ENCODE measurements around the gene PTPN14.

PTPN14 gene

DNA sequence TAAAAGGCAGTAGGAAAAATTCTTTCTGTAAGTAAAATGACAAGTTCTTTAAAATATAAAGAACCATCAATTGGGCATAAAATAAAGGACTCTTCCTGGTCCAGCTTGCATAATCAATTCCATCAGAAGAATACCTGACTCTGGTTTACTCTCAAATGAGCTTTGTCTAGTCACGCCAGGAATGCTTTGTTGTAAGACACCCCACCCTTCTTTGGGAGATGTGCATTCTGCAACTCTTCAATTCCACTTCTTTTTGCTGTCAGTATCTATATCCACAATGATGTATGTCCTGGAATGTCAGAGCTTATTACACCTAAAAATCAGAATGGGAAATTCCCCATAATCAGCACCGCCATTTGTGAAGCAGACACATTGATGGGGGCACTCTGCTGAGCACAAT is 76.1 kb downstream of the PTPN14 start:
- DNase-seq (ENCODE audit: low read depth): no peak

DNA sequence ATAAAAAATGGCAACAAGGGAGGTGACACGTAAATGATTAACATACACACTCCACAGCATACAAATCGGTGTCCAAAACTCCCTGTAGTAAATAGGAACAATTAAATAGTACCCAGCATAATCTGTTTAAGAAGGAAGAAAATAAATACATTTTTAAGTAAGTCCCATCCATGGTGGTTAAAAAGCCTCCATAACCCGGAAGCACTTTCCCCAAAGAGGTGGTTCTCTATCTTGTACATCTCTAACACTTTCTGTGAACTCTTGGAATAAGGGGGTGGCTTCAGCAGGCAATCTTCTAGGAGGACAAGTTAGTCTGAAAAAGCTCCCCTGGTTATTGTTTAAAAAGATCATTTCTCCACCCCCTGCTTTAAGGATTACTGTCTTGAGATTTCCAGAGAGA is 76.9 kb downstream of the PTPN14 start:
- no peak for DNase-seq (ENCODE audit: low read depth)

DNA sequence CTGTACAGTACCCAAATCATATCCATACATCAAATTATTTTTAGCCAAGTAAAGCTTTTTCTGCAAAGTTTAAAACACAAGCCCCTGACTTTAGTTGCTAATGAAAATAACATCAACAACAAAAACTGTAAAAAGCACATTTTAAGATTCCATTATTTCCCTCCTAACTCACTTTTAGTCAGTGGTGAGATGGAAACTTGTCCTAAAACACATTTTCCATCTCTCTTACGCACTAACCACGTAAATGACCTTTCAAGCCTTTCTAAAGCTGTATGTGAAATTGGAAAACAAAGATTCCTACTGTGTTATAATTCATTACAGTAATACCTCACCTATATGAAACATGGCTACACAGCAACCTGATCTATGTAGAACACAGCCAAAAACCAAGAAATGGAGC is 77.5 kb downstream of the PTPN14 start:
- DNase-seq (ENCODE audit: low read depth): no peak

DNA sequence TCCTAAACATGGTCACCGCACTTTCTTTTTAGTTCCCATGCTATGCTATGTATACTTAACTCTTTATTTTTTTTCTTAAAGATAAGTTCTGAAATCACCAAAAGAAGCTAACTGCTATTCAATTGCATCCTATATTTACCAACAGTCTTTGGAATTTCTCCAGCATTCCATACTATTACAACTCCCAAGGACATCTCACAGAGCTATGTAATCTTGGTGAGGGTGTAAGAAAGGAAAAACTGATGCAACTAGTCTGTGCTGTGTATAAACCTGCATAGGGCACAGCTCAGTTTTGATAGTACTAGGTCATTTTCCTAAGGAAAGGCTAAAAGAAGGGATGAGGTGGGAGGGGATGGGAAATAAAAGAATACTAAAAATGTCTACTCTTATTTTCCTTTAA is 78.0 kb downstream of the PTPN14 start:
- no peak for DNase-seq (ENCODE audit: low read depth)

DNA sequence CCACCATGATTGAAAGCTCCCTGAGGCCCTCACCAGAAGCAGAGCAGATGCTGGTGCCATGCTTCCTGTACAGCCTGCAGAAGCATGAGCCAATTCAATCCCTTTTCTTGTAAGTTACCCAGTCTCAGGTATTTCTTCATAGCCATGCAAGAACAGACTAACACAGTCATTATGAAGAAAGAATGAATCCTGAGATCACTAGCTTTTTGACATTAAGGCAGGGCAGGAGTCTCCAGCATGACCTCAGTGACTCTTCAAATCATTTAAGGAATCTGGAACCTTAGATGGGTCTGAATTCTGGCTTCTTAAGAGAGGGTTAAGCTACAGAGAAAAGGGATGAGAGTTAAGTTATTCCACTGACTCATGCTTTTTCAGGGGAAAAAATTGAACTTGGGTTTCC is 79.0 kb downstream of the PTPN14 start:
- no peak for DNase-seq (ENCODE audit: low read depth)

DNA sequence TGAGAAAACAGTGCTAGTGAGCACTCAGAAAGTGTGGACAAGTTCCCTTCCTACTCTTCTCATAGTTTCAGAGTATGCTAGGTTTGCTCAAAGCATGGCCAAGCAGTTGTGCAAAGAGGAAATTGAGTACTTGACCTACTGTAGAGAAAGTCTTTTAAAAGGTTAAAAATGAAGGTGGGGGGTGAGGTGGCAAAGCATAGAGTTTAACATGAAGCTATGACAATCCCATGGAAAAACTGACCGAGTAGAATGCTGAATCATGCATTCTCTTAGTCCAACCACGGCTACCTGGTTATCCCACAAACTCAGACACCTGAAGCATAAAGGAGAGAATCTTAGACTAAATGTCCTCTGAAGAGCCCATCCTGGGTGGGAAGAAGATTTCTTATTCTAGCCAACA is 79.9 kb downstream of the PTPN14 start:
- DNase-seq (ENCODE audit: low read depth): no peak

DNA sequence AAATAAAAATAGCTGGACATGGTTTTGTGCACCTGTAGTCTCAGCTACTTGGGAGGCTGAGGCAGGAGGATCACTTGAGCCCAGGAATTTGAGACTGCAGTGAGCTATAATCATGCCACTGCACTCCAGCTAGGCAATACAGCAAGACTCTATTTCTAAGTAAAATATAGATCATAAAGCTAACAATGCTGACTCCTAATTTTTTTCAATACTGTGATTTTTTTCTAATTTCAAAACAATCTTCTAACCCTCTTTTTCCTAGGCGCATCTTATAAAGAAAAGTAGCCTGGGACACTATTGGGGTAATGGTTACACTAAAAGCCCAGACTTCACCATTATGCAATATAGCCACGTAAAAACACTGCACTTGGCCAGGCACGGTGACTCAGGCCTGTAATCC is 81.3 kb downstream of the PTPN14 start:
- DNase-seq (ENCODE audit: low read depth): no peak

DNA sequence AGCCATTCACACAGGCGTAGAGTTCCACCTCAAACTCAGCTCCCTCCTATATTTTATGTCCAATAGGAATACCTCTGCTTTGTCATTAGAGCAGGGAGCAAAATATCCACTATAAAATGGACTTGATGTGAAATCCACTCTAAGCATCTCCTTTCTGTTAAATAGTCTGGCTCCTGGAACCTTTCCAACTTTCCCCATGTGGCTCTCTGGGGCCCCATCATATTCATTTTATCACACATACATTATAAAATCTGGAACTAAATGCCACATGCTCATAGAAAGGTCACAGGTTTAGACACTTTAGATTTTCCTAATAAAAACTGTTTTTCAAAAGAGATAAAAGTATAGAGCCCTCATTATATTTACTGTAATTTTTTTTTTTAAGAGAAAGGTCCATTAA is 82.1 kb downstream of the PTPN14 start:
- no peak for DNase-seq (ENCODE audit: low read depth)

DNA sequence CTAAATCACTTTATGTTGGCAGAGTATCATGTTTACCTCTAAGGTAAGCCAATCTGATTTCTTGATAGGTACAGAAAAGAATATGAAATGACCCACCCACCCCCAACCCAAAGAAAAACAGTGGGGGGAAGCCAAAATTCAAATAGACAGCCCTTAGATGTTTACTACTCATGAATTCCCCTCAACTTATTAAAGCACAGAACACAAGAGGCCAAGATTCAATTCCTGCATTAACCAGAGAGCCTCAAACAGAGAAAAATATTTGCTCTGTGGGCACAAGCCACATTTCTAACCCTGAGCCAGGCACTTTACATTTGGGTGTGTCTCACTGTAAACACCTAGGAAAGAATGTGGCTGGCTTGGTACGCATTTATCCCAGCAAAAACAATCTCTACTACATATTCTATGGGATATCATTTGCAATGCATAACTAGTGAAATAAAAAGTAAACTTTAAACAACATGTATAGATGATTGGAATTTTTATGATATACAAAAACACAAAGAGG is 84.3 kb downstream of the PTPN14 start:
- no peak for DNase-seq (ENCODE audit: low read depth)

DNA sequence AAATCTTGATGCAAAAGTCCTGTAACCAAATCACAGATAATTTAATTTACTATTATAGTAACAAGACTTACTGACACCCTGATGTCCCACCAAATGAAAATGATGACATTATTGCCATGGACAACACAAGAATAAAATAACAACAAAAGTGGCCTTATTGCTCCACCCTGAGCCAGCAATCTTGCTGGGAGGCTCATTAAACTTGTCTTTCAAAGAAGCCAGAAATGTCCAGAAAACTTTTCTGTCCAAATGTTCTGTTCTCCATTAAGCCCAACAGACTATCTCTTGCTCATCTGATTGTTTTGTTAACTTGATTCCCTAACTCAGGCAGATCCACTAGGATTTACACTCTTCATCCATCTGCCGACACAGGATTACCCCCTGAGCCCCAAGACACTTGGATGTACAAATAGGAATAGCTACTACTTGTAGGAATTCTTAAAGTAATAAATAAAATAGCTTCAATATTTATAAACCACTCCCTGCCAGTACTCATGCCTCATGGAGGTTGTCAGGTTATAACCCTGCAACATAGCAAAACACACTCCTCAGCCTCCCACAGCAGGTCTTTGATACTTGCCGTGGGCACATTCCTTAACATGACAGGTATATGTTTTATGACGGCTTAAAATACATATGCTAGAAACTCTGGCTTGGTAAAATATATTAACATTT is 84.9 kb downstream of the PTPN14 start:
- no peak for DNase-seq (ENCODE audit: low read depth)

DNA sequence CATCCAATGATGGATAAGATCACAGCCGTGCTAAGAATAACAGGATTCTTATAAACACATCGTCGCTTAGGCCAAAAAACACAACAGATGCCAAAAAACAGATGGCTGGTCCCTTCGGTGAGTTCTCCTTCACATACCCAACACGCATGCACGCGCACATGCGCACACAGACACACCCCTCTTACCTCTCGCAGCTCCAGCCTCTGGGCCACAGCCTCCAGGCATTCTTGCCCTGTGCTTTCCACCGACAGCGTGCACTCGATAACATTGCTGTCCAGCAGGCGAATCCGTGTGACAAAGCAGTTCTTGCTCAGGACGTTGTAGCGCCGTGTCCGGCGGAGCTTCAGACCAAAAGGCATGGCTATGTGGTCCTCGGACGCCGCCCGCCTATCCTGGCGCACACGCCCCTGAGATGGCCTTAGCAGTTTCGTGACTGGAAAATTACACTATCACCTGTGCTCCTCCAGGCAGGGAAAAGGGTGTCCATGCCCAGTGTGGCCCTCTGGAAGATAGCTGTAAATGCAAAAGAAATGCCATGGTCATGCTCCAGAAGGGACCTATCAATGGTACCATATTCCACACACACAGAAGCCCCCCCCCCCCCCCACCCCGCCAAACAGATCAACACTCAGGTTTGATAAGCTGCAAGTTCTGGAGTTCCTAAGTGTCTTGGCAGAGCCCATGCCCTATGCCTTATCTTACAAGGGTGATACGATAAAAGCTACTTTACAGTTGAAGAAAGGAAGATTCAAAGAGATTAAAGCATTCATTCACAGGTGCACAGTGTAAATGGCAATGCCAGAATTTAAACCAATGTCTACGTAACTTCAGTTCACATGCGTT is 86.7 kb downstream of the PTPN14 start:
- DNase-seq (ENCODE audit: low read depth): no peak

DNA sequence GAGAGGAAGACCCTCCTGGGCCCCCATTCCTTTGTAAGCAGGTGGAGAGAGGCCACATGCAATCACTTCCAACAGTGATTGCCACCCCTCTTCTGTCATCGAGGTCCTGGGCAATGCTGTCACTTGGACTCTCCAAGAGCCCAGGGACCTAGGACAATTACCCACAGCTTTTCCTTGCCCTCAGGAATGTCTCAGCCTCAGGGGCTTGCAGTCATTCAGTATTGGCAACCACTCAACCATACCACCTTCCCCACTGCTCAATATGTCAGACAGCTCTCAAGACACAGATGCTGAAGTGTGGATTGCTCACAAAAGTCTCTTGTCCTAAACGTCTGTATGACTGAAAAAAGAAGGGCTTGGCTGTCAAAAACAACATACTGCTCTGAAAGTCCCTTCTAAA is 87.8 kb downstream of the PTPN14 start:
- no peak for DNase-seq (ENCODE audit: low read depth)

DNA sequence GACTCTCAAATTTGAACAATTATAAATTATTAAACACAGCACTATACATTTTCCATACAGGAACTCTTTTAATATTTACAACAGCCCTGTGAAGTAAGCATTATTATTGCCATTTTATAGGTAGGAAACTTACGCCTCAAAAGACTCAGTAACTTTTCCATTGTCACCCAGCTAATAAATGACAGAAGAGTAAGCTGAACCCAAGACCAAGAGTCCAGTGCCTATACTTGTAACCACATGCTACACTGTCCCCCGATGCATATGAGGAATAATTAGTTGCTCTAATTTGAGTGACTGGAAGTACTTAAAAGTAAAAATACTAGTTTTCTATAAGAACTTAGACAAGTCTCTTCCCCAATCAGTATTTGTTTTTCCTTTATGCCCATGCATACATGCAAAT is 88.5 kb downstream of the PTPN14 start:
- no peak for DNase-seq (ENCODE audit: low read depth)

DNA sequence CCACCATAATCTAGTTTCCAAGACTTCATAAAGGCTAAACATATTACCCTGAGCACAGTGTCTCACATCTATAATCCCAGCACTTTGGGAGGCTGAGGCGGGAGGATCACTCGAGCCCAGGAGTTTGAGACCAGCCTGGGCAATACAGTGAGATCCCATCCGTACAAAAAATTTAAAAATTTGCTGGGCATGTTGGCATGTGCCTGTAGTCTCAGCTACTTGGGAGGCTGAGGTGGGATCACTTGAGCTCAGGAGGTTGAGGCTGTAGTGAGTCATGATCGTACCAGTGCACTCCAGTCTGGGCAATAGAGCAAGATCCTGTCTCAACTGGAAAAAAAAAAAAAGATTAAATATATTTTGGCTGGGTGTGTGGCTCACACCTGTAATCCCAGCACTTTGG is 90.1 kb downstream of the PTPN14 start:
- DNase-seq (ENCODE audit: low read depth): no peak

DNA sequence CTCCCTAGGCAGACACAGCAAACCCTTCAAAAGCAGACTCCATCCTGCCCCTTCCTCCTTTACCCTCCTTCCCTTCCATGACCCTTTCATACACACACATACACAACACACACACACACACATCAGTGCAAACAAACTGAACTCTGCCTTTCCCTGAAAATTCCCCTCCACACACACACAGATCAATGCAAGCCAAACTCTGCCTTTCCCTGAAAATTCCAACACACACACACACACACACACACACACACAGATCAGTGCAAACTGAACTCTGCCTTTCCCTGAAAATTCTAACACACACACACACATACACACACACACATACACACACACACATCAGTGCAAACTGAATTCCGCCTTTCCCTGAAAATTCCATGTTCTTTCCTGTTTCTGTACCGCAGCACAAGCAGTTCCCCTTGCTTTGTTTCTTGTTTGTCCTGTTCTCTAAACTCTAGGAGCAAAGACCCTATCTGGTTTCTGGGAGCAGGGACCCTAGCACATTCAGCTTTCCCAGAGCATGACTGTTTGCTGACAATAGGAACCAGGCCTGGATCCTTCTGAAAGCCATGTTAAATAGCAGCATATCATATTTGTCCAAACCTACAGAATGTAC is 91.0 kb downstream of the PTPN14 start:
- DNase-seq (ENCODE audit: low read depth): no peak

DNA sequence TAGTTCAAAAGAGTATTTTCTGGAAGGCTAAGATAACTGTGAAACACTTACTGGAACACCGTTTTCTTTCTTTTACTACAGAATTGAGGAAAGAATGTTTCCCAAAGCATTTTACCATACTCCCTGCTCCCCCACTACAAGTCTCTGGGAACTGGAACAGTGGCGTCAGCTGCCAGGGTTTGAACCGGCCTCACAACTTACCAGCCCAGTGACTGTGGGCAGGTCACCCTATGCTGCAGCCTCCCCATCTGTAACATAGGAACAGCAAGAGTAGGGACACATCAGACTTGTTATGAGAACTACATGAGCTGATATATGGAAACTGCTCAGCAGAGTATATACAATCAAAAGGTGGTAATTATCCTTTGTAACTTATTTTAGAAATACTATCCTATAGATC is 91.5 kb downstream of the PTPN14 start:
- DNase-seq (ENCODE audit: low read depth): no peak

DNA sequence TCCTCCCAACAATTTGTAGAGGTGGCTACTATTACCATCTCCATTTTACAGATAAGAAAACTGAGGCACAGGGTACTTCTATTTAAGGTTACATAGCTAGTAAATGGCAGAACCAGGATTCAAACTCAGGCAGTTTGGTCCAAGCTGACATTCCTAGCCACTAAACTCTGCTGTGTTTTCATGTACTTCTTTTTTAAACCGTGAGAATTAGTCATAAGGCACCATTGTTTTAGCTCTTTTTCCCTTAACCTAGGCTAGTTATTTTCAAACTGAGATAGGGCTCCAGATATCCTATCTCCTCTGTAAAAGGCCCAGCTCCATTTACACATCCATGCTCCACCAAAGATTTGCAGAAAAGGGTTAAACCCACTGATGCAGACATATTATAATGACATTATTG is 92.9 kb downstream of the PTPN14 start:
- DNase-seq (ENCODE audit: low read depth): no peak

DNA sequence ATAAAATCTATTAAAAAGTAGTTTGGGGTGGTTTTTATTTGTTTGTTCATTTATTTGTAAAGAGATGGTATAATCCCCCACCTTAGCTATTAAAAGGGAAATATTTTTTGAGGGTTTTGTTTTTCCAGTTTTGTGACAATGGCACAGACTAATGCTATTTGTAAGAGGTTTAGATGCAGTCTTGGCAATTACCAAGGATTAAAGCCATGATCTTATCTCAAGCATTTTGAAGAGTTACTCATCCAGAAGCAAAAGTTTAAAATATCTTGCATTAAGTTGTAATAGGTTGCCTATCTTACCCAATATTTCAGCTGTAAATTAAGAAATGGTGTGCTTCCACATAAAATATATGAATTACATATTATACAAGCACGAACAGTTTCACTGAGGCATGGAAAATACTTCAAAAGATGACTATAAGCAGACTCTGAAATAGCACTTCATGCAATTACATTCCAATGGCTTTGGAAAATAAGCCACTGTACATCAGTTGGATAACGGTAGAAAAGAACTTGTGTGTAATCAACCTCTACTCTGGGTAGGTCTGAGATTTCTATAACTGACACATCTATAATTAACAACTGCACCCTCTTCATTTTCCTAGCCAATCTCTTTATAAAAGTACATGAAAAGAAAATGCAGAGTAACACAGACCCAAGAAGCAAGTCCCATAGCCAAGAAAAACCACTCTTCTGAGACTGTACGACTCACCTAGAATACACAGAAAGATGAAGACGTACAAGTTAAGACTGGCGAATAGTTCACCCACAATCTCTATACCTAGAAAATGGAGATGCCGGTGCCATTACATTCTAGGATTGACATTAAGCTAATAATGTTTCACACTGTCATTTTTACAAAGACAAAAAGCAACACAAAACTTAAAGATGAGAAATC is 95.2 kb downstream of the PTPN14 start:
- DNase-seq (ENCODE audit: low read depth): no peak

DNA sequence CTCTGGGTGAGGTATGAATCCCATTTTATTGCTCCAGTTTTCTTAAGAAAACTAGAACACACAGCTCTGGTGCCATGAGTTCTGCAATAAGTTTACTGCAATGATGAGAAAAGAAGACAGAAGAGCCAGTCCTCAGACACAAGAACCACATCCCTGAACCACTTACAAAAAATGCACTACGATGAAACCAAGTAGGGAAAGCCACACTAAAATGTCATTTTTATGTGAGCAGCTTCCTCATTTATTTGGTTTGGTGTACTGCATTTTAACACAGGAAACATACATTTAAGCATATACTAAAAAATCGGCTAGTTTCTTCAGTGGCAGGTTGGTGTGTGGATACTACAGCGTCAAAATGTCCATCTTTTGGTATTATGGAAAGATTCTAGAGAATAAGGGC is 95.9 kb downstream of the PTPN14 start:
- DNase-seq (ENCODE audit: low read depth): no peak

DNA sequence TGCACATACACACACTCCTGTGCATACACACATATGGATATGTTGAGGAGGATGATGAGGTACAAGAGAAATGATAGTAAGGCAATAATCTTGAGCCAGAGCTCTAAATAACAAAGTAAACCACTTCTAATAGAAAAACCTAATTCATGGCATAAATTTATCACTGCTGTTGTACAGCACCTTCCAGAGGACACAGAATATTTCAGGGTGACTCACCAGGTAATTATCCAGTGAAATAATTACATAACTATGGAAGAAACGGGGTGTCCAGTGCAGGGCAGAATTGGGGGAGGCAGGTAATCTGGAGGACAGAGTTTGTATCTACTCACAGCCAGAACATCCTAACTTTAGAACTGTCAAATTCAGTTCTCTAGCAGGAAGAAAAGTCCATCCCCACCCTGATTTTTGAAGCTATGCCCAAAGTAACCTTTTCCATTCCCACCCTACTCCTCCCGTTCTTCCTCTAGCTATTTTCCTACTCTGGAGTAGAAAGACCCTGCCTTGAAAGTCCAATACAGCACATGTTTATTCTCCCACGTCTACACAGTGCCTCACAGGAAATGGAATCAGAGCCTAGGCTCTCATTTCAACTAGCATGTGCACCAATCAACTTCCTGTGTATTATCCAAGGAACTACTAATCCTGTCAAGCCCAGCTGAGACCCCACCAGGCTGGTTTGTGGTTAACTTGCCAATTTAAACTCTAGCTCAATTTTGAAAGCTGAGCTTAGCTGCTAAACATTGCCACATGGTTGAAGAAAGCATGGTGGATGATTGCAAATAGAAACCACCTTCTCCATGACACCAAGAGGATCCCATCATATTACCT is 96.6 kb downstream of the PTPN14 start:
- peak; percentile 70 for DNase-seq (ENCODE audit: low read depth)

DNA sequence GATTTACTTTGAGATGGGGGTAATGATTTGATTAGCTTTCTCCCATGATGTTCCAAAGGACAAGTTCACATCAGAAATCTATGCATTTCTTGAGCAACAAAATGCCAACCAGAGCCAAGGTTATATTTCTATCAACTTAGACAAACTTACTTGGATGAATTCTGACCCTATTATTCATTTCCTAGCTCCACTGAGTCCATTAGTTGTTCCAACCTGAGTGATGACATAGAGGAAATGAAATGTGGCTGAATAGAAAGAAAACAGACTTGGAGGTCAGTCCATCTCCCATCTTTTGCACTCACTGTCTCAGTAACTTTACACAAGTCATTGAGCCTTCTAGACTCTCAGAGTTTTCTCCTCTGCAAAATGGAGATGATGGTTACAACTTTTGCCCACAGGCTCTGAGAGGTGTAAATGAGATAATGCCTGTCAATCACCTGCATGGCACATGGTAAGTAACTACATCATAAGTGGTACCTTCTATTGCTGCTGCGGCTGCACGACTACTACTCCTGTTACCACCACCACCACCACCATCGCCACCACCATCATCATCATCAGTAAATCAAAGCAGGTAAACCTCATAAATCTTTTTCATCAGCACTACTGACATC is 98.2 kb downstream of the PTPN14 start:
- peak; percentile 64 for DNase-seq (ENCODE audit: low read depth)
